ENCODE results near the gene PATJ.
"Not testable (repeated sequence)": the region's sequence is repeated elsewhere in the genome, so short reads cannot be mapped to it uniquely, and the experiment has no call there.

PATJ gene

DNA sequence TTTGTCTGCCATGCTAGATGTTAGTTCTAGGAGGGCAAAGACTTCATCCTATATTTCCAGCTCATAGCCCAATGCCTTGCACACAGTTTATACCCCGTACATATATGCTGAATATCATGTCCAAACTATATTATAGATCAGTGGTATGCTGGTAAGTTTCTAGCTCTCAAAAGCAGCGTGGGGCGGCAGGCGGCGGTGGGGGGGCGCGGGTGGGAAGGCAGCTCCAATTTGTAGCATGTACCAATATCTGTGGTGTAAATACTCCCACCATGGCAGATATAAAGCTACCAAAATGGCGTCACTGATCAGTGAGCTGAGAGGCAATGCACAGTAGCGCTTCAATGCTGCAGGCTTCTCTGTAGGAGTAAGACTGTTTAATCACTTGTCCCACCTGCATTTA lies 77.1 kb downstream of the PATJ start:
- Histone ChIP-seq H3K4me1 (ENCODE audit: control extremely low read depth in 1 of 4, control insufficient read depth in 4 of 4, insufficient read depth in 4 of 4, low read length in 3 of 4) (no peaks in the 10 kb centered on the region), H3K4me3 (ENCODE audit: control insufficient read depth in 1 of 7, extremely low read depth in 1 of 7, insufficient read depth in 4 of 7, low read depth in 2 of 7, low read length in 6 of 7) (no peak overlapping the region), H3K27ac (ENCODE audit: insufficient read depth in 1 of 2, low read depth in 1 of 2, low read length in 2 of 2, poor library complexity in 1 of 2, severe bottlenecking in 2 of 2) (no peak overlapping the region), H3K27me3 (replicated peaks in 2 of 5; ENCODE audit: control insufficient read depth in 4 of 5, insufficient read depth in 5 of 5, low read length in 4 of 5) (no peaks in the 10 kb centered on the region), H3K9me3 (ENCODE audit: control extremely low read depth in 1 of 5, control insufficient read depth in 4 of 5, insufficient read depth in 2 of 5, low read depth in 1 of 5, low read length in 4 of 5) (no peaks in the 10 kb centered on the region), H3K36me3 (ENCODE audit: control insufficient read depth in 4 of 4, insufficient read depth in 4 of 4, low read length in 3 of 4) (peaks cover 0 to 7% (median 2%) of the 10 kb centered on the region in 4 experiments)
- ChIA-PET CTCF (no interaction called here), POLR2A (no interaction called here)
- WGBS (ENCODE audit: insufficient coverage), result 100% methylated on average over 4 of the region's 9 CpGs
- DNase-seq, result no peak

DNA sequence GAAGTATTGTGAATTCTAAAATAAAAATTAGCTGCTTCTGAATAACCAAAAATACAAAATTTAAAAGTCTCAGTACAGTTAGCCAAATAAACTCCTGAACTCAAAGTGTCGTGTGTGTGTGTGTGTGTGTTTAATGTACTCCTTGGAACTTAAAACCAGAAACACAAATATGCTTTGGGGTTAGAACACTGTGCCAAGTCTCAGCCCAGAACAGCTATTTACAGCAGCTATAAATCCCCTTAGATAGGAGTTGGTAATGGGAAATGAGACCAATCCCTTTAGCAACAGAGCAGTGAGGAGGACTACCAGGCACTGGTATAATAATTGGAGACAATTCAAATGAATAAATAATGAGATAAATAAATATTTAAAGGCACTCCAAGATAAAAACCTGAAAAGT lies 83.1 kb downstream of the PATJ start:
- Histone ChIP-seq H3K9me3 (ENCODE audit: control extremely low read depth in 1 of 5, control insufficient read depth in 4 of 5, insufficient read depth in 2 of 5, low read depth in 1 of 5, low read length in 4 of 5) (no peaks in the 10 kb centered on the region), H3K4me3 (ENCODE audit: control insufficient read depth in 1 of 7, extremely low read depth in 1 of 7, insufficient read depth in 4 of 7, low read depth in 2 of 7, low read length in 6 of 7) (no peak overlapping the region), H3K27me3 (replicated peaks in 2 of 5; ENCODE audit: control insufficient read depth in 4 of 5, insufficient read depth in 5 of 5, low read length in 4 of 5) (no peaks in the 10 kb centered on the region), H3K36me3 (ENCODE audit: control insufficient read depth in 4 of 4, insufficient read depth in 4 of 4, low read length in 3 of 4) (peaks cover 2 to 14% (median 7%) of the 10 kb centered on the region in 4 experiments), H3K4me1 (ENCODE audit: control extremely low read depth in 1 of 4, control insufficient read depth in 4 of 4, insufficient read depth in 4 of 4, low read length in 3 of 4) (no peaks in the 10 kb centered on the region), H3K27ac (ENCODE audit: insufficient read depth in 1 of 2, low read depth in 1 of 2, low read length in 2 of 2, poor library complexity in 1 of 2, severe bottlenecking in 2 of 2) (no peak overlapping the region)
- DNase-seq, result no peak
- POLR2A ChIA-PET, result no interaction called here
- CTCF ChIA-PET, result no interaction called here
- WGBS (ENCODE audit: insufficient coverage), result 80% methylated on average over 1 of the region's 1 CpG

DNA sequence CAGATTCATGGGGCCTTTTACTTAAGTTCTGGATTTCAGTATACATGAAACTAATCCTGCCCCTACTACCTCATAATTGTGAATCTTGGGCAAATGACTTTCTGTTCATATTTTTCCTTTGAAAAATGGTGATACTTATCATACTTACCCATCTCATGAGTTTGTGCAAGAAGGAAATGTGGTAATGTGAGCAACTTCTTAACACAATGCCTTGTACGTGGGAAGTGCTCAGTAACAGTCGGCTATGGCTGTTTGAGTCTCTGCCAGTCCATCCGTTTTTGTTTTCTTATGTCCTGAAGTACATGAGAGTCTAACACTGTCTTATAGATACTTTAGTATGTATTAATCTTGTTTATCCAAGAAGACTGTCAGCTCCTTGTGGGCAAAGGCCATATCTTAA lies 86.5 kb downstream of the PATJ start:
- no peaks in the 10 kb centered on the region for H3K27me3 ChIP-seq (replicated peaks in 2 of 5; ENCODE audit: control insufficient read depth in 4 of 5, insufficient read depth in 5 of 5, low read length in 4 of 5)
- CTCF ChIA-PET, result no interaction called here
- DNase-seq, result peak in 1 of 3 donors; percentile 8
- POLR2A ChIA-PET, result interaction anchor here (0.6 kb wide), 1 partner anchor 1029 kb away, joined by 4 read pairs; no protein-coding TSS in a partner anchor
- H3K9me3 ChIP-seq (ENCODE audit: control extremely low read depth in 1 of 5, control insufficient read depth in 4 of 5, insufficient read depth in 2 of 5, low read depth in 1 of 5, low read length in 4 of 5), result no peaks in the 10 kb centered on the region
- no peak overlapping the region for H3K4me3 ChIP-seq (ENCODE audit: control insufficient read depth in 1 of 7, extremely low read depth in 1 of 7, insufficient read depth in 4 of 7, low read depth in 2 of 7, low read length in 6 of 7)
- H3K36me3 ChIP-seq (ENCODE audit: control insufficient read depth in 4 of 4, insufficient read depth in 4 of 4, low read length in 3 of 4), result peaks cover 2 to 12% (median 5%) of the 10 kb centered on the region in 4 experiments
- H3K4me1 ChIP-seq (ENCODE audit: control extremely low read depth in 1 of 4, control insufficient read depth in 4 of 4, insufficient read depth in 4 of 4, low read length in 3 of 4), result no peaks in the 10 kb centered on the region
- H3K27ac ChIP-seq (ENCODE audit: insufficient read depth in 1 of 2, low read depth in 1 of 2, low read length in 2 of 2, poor library complexity in 1 of 2, severe bottlenecking in 2 of 2), result no peak overlapping the region
- WGBS (ENCODE audit: insufficient coverage), result 75% methylated on average over 2 of the region's 3 CpGs

DNA sequence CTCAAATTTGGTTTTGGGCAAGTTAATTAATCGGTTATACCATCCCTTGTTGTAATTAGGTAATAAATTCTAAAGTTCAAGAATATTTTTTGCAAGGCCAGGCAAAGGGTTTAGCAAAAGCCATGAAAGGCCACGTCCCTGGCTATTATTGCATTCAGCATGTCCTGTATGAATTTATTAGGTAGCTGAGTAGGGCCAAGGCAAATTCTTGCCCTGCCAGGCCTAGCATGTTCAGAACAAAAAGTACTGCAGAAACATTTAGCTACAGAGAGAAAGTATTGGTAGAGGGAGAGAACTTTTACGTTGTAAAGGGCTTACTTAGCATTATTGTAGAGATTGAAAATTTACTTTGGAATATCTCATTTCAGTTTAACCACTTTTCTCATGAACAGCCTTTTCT lies 94.4 kb downstream of the PATJ start:
- 100% methylated on average over 2 of the region's 3 CpGs for WGBS (ENCODE audit: insufficient coverage)
- Histone ChIP-seq H3K4me1 (ENCODE audit: control extremely low read depth in 1 of 4, control insufficient read depth in 4 of 4, insufficient read depth in 4 of 4, low read length in 3 of 4) (no peaks in the 10 kb centered on the region), H3K27me3 (replicated peaks in 2 of 5; ENCODE audit: control insufficient read depth in 4 of 5, insufficient read depth in 5 of 5, low read length in 4 of 5) (no peaks in the 10 kb centered on the region), H3K27ac (ENCODE audit: insufficient read depth in 1 of 2, low read depth in 1 of 2, low read length in 2 of 2, poor library complexity in 1 of 2, severe bottlenecking in 2 of 2) (no peak overlapping the region), H3K9me3 (ENCODE audit: control extremely low read depth in 1 of 5, control insufficient read depth in 4 of 5, insufficient read depth in 2 of 5, low read depth in 1 of 5, low read length in 4 of 5) (no peaks in the 10 kb centered on the region), H3K36me3 (ENCODE audit: control insufficient read depth in 4 of 4, insufficient read depth in 4 of 4, low read length in 3 of 4) (no peaks in the 10 kb centered on the region), H3K4me3 (ENCODE audit: control insufficient read depth in 1 of 7, extremely low read depth in 1 of 7, insufficient read depth in 4 of 7, low read depth in 2 of 7, low read length in 6 of 7) (no peak overlapping the region)
- POLR2A ChIA-PET, result no interaction called here
- DNase-seq, result no peak
- CTCF ChIA-PET, result no interaction called here

DNA sequence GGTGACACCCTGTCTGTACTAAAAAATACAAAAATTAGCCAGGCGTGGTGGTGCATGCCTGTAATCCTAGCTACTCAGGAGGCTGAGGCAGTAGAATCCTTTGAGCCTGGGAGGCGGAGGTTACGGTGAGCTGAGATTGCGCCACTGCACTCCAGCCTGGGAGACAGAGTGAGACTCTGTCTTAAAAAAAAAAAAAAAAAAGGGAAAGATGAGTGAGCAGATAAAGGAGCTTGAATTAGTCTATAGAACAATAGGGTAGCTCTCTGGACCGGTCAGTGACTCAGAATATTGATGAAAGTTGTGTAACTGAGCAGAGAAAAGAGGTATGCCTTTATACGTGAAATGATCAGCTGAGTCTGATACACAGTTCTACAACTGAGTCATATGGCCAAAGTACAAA lies 95.3 kb downstream of the PATJ start:
- H3K27ac ChIP-seq (ENCODE audit: insufficient read depth in 1 of 2, low read depth in 1 of 2, low read length in 2 of 2, poor library complexity in 1 of 2, severe bottlenecking in 2 of 2); H3K36me3 ChIP-seq (ENCODE audit: control insufficient read depth in 4 of 4, insufficient read depth in 4 of 4, low read length in 3 of 4); H3K9me3 ChIP-seq (ENCODE audit: control extremely low read depth in 1 of 5, control insufficient read depth in 4 of 5, insufficient read depth in 2 of 5, low read depth in 1 of 5, low read length in 4 of 5); H3K27me3 ChIP-seq (replicated peaks in 2 of 5; ENCODE audit: control insufficient read depth in 4 of 5, insufficient read depth in 5 of 5, low read length in 4 of 5); DNase-seq; H3K4me3 ChIP-seq (ENCODE audit: control insufficient read depth in 1 of 7, extremely low read depth in 1 of 7, insufficient read depth in 4 of 7, low read depth in 2 of 7, low read length in 6 of 7); H3K4me1 ChIP-seq (ENCODE audit: control extremely low read depth in 1 of 4, control insufficient read depth in 4 of 4, insufficient read depth in 4 of 4, low read length in 3 of 4): not testable (repeated sequence)
- WGBS (ENCODE audit: insufficient coverage), result 100% methylated on average over 5 of the region's 6 CpGs
- POLR2A ChIA-PET, result interaction anchor here (0.6 kb wide), 1 partner anchor 504 kb away, joined by 3 read pairs; no protein-coding TSS in a partner anchor
- CTCF ChIA-PET, result interaction anchor here (1.3 kb wide), 1 partner anchor 14 kb away, joined by 3 read pairs; no protein-coding TSS in a partner anchor

DNA sequence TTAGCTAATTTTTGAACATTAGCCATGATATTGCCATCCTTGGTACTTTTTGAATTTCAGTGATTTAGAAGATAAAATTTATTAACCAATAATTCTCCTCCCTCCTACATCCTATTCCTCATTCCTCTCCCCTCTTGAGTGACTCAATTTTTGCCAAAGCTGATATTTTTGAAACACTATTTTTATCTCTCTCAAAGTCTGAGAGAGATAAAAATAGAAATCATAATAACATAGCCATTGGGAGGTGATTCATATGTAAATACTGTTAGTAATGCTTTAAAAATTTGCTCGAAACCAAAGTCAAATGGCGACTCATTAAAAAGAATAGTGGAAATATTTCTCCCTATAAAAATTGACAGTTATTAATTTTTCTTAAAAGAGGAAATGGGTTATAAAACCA lies 97.4 kb downstream of the PATJ start:
- no CpG with 5 or more reads among the region's 2 CpGs for WGBS (ENCODE audit: insufficient coverage)
- no peaks in the 10 kb centered on the region for H3K9me3 ChIP-seq (ENCODE audit: control extremely low read depth in 1 of 5, control insufficient read depth in 4 of 5, insufficient read depth in 2 of 5, low read depth in 1 of 5, low read length in 4 of 5)
- H3K27me3 ChIP-seq (replicated peaks in 2 of 5; ENCODE audit: control insufficient read depth in 4 of 5, insufficient read depth in 5 of 5, low read length in 4 of 5), result no peaks in the 10 kb centered on the region
- no peak for DNase-seq
- no peak overlapping the region for H3K27ac ChIP-seq (ENCODE audit: insufficient read depth in 1 of 2, low read depth in 1 of 2, low read length in 2 of 2, poor library complexity in 1 of 2, severe bottlenecking in 2 of 2)
- no peaks in the 10 kb centered on the region for H3K36me3 ChIP-seq (ENCODE audit: control insufficient read depth in 4 of 4, insufficient read depth in 4 of 4, low read length in 3 of 4)
- ChIA-PET POLR2A (no interaction called here), CTCF (no interaction called here)
- no peak overlapping the region for H3K4me3 ChIP-seq (ENCODE audit: control insufficient read depth in 1 of 7, extremely low read depth in 1 of 7, insufficient read depth in 4 of 7, low read depth in 2 of 7, low read length in 6 of 7)
- no peaks in the 10 kb centered on the region for H3K4me1 ChIP-seq (ENCODE audit: control extremely low read depth in 1 of 4, control insufficient read depth in 4 of 4, insufficient read depth in 4 of 4, low read length in 3 of 4)

DNA sequence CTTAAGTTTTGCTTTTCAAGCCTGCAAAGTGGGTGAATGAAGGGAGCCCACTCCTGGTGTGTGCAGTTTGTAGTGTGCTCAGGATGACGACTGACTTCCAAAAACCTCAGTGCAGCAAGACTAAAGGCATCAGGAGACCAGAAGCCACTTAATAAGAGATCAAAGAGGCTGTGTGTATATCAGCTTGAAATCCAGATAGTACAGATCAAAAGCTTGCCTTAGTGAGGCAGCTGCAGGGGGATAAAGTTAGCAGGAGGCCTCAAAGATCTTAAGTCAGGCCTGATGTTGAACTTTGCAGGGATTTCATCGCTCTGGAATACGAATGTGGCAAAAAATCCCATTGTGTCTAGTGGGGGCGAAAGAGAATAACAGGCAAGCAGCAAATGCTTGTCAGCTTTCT lies 99.8 kb downstream of the PATJ start:
- DNase-seq, result no peak
- Histone ChIP-seq H3K4me1 (ENCODE audit: control extremely low read depth in 1 of 4, control insufficient read depth in 4 of 4, insufficient read depth in 4 of 4, low read length in 3 of 4) (no peaks in the 10 kb centered on the region), H3K9me3 (ENCODE audit: control extremely low read depth in 1 of 5, control insufficient read depth in 4 of 5, insufficient read depth in 2 of 5, low read depth in 1 of 5, low read length in 4 of 5) (no peaks in the 10 kb centered on the region), H3K27me3 (replicated peaks in 2 of 5; ENCODE audit: control insufficient read depth in 4 of 5, insufficient read depth in 5 of 5, low read length in 4 of 5) (no peaks in the 10 kb centered on the region), H3K27ac (ENCODE audit: insufficient read depth in 1 of 2, low read depth in 1 of 2, low read length in 2 of 2, poor library complexity in 1 of 2, severe bottlenecking in 2 of 2) (no peak overlapping the region), H3K4me3 (ENCODE audit: control insufficient read depth in 1 of 7, extremely low read depth in 1 of 7, insufficient read depth in 4 of 7, low read depth in 2 of 7, low read length in 6 of 7) (no peak overlapping the region), H3K36me3 (ENCODE audit: control insufficient read depth in 4 of 4, insufficient read depth in 4 of 4, low read length in 3 of 4) (no peaks in the 10 kb centered on the region)
- POLR2A ChIA-PET, result no interaction called here
- 97% methylated on average over 4 of the region's 4 CpGs for whole genome bisulfite sequencing (ENCODE audit: insufficient coverage)
- CTCF ChIA-PET, result interaction anchor here (0.6 to 2.8 kb wide), 3 partner anchors 9 to 994 kb away, joined by 3 to 10 read pairs (median 3); no protein-coding TSS in a partner anchor

Data from common myeloid progenitor, CD34-positive (primary cell).